AML-193 (cell line): Measurements from ENCODE around the gene DNAI7.

Experiments used
- DNase-seq, 2 experiments: peaks; one replicate each; lab custom pipeline; 2025; lab: John Stamatoyannopoulos, UW

DNAI7 gene, protein sequence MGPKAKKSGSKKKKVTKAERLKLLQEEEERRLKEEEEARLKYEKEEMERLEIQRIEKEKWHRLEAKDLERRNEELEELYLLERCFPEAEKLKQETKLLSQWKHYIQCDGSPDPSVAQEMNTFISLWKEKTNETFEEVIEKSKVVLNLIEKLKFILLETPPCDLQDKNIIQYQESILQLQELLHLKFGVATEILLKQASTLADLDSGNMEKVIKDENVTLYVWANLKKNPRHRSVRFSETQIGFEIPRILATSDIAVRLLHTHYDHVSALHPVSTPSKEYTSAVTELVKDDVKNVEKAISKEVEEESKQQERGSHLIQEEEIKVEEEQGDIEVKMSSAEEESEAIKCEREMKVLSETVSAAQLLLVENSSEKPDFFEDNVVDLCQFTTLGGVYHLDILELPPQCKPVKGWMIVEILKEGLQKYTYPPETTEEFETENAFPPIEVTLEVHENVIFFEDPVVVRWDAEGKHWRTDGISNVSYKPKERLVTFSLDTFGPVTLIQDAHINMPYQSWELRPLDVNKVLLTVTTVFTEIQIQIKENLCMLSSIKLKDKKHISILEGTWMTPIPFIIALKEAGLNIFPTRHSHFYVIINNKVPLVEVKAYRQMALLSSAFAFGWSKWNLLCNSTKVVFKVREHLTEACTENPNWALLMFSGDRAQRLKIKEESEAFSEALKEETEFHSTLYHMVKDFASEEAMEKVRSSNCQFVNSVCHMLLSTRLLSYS

DNA sequence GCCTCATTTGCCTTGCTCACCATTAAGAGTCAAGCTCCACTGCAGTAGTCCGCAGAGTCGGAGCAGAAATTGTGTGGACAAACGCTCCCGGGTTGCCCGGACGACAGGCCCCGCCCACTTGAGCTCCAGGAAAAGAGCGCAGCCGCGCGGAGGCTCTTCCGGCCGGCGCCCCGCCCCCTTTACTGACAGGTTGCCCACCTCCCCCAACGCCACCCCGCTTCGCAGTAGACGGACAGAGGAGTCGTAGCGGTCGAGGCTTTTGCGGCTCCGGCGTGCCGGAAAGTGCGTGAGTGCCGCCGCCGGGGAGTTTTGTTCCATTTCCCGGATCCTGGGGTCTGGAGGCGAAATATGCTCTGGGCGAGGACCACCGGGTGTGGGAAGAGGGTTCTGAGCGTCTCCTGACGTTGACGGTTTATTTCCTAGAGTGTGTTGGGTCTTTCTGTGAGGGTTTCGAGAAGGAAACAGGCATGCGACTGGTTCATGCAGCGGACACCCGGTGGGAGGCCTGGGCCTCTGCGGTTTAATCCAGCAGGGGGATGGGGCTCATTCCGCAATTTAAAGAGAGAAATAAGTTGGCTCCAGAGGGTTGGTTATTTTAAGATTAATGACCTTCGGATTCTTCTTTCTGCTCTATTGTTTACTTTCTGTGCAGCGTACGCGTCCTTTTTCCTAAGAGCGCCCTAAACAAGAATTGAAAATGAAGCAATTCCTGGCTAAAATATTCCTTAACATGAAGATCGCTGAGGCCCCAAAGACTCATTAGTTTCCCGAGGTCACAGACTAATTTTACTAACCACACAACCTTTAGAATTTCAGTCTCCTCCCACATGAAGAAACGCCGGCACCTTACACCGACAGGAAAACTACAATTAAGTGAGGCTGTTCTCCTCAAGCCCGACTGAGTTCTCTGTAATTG, at the start of gene DNAI7, which contains the start of gene ETFRF1:
Gene DNAI7, minus strand, starts transcription at position 105 of the 916 bp plus-strand sequence. Its CDS starts 82 bp downstream, at position 23.
Gene ETFRF1, plus strand, starts transcription at position 182 of the 916 bp plus-strand sequence. CDS start 8,720 bp downstream, outside the sequence.
- DNase-seq, result peak; percentile 96 to 97

DNA sequence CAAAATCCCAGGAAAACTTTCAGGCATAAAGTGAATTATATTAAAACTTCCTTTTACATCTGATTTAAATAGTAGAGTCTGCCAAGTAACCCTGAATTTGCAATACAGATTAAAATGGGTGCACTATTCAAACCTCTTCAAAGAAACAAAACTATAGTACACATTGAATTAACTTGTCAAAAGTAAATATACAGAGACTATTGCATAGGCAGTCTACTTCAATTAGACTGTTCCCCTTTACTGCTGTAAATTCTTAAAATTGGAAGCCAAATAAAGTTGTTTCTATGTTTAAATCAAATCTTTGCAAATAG, 48.7 kb upstream of the DNAI7 start:
- DNase-seq, result no peak

DNA sequence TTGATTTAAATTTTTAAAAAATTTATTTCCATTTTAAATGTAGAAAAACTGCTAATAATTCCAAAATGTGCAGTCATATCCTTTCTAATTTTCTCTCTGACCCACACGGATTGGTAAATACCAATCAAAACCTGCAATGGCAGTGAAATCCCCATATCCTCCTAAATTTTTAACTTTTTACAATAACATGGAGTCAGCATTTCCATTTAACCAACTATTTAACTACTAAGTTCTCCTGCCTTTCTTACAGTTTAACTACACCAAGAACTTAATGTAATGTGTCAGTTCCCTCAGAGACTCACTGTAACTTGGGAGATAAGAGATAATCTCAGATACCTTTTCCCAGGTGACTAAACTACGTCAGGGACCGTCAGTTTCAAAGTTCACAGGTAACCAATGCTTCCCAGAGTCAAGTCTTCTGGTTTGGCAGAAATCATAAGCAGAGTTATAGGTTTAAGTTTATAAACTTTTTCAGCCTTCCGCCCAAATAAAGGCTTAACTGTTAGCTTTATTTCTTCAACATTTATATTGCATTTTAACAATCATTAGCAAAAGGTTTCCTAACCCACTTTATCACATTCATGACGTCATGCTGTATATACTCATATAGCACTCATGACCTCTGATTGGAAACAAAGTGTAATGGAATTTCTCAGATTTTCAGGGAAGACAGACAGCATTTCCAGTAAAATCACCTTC, 48.2 kb upstream of the DNAI7 start:
- DNase-seq, result no peak

DNA sequence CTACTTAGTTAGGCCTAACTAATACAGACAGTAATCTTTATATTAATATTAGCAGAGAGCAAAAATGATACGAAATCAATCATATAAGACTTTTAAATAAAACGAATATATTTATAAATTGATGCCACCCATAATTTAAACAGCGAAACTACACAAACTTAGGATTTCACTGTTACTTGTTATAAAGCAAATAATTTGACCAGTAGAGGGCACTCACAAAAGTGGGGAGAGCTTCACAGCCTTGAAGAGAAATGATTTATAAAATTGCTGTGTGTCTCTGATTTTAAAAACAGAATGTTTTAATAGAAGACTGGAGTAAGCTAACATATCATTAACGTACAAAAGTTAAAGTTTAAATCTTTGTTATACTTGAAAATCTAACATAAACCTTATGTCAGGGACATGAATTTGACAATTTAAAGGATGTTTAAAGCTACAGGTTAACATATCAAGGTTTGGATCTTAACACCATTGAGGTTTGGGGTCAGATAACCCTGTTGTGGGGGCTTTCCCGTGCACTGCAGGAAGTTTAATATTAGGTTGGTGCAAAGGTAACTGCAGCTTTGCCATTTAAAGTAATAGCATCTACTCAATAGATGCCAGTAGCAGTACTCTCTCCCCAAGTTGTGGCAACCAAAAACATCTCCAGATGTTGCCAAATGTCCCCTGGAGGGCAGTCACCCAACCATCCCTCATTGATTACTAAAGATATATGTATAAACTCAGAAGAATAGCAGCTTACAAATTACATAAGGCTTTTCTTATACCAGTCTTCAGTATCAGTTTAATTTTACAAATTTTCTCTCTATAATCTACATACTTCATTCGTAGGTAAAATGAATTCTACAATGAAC, 46.4 kb upstream of the DNAI7 start:
- DNase-seq, result peak; percentile 30 to 45

DNA sequence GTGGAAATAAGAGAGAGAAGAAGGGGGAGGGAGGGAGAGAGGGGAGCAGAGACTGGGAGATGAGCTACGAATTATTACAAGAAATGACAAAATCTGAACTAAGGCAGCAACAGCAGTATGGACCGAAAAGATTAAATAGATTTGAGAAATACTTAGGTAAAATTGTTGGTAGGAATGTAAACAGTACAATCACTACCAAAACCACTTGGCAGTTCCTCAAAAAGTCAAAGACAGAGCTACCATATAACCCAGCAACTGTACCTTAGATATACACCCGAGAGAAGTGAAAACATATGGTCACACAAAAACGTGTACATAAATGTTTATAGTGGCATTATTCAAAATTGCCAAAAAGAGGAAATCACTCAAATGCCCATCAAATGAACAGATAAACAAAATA, 41.7 kb upstream of the DNAI7 start:
- DNase-seq, result no peak

DNA sequence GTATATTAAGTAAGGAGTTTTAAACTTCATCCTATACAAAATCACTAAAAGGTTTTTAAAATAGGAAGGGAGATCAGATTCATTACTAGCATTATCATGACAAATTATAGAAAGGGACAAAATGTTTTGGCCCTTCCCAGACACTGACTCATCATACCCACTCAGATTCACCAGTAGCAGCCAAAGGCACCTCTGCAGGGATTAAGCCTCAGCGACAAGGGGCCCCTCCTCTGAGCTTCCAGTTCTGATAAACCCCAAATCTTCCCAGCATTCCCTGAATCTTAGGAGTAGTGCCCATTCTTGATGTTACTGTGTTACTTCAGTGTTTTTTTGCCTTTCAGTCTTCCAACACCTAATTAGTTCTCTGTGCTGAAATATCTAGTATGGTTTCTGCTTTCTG, 41.2 kb upstream of the DNAI7 start:
- no peak for DNase-seq

DNA sequence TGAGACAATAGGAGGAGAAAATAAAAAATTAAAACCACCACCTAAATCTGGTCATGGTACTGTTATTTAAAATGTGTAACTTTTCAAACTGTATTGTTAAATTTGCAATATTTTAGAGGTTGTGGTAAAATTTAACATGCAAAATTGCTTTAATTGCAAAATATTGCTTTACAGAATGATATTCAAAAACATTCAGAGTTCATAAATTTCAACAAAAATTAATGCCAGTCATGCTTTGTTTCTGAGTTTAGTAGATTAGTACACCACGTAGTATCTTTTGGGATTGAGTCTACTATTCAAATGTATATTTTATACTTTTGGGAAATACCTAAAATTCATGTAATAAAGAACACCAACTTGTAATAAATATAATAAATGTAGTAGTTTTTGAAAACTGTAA, 18.4 kb upstream of the DNAI7 start:
- no peak for DNase-seq

DNA sequence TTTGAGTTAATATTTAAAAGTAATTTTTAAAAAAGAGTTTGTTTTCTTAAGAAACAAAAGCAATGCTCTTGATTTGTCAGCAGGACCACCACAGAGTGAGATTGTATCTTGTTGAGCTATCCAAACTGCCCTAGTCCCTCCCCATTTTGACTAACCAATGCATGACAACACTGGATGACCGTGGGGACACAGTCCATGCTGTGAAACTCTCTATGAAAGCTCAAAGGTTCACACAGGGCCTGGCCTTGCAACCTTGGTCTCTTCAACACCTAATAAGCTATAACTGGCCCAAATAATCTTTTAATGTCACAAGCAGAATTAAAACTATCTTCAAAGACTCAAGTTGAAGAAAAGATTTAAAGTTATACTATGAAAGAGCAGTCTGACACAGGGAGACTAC, 13.6 kb upstream of the DNAI7 start:
- DNase-seq, result no peak

DNA sequence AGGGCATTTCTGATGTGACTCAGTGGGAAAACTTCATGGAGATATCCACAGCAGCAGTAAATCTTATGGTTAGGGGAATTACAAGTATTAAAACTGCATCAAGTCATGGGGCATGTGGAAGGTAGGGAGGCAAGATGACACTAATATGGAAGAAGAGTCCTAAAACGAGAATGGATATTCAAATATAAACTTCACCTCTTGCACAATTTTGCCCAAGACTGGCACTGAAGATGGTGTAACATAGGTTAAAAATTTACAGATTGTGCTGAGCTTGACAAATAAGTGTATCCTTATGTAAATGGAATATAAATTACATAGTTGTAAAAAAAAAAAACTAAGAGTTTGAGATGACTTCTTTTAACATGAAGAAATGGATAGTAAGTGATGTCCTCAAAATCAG, 12.9 kb upstream of the DNAI7 start:
- DNase-seq, result no peak

DNA sequence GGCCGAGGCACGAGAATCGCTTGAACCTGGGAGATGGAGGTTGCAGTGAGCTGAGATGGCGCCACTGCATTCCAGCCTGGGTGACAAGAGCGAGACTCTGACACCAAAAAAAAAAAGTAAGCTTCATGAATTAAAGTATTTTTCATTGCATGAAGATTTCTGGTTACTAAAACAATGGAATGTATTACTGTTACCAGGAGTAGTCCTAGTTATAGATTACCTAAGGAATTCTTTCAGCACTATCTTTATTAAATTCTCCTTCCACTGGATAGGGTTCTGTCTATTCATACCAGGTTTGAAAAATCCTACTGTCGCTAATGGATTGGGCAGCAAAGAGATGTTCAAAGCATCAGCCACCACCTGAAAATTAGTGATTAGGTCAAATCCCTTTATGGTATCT, 12.5 kb upstream of the DNAI7 start:
- DNase-seq, result no peak

DNA sequence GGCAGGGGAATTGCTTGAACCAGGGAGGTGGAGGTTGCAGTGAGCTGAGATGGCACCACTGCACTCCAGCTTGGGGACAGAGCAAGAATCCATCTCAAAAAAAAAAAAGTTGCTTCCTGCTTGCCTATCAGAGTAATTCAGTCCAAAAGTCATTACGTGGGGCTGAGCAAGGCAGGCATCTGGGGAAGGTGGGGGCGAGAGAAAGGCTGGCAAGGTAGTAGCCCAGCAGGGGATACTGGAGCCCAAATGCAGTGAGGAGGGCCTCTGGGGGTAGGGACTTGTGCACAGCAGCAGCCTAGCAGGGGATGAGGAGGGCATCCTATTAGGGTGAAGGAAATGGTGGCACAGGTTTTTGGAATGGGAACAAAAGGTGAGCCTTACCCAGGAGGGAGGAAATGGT, 7.2 kb upstream of the DNAI7 start:
- no peak for DNase-seq

DNA sequence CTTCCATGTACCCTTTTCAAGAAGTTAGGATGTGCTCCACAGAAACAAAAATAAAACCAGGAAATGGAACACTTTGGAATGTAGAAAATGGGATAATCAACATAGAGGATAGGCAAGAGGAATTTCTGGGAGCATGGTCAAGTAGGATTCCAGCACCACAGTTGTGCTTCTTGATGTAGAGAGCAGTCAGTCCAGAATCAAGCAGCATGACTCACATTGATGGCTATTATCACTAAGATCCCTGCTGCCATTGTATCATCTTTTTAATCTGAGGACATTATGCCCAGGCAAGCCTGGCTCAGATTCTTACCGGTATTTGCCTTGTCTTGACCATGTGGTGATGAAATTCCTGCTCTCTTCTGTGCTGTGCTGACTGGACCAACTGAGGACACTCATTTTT, 5.7 kb upstream of the DNAI7 start:
- DNase-seq, result no peak

DNA sequence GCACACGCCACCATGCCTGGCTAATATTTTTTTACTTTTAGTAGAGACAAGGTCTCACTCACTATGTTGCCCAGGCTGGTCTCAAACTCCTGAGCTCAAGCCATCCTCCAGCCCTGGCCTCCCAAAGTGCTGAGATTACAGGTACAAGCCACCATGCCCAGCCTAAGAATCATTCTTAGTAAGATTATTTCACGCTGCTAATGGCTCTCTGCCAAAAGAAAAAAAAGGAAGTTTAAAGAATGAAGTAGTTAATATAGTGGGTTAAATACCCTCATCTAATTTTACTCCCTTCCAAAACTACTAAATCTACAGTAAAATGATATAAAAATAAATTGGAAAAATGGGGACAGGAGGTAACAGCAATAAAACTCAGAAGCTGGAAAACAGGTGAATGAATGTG, 2.6 kb upstream of the DNAI7 start:
- peak in 1 of 2 experiments; percentile 2 for DNase-seq

DNA sequence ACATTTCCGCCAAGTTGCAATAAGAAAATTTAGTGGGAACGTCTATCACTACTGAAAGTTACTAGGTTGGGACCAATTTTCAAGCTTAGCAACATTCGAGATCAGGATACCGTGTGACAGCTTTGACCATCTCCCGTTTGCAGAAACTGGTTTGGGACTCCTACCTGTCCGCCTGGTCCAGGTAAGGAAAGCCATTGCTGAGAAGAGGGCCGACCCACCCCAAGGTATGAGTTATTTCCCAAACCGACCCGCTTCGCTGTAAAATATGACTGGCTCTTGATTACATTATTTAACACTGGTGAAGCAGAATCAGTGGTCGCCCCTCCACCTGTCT, 271 bp downstream of the DNAI7 start:
- DNase-seq, result no peak

DNA sequence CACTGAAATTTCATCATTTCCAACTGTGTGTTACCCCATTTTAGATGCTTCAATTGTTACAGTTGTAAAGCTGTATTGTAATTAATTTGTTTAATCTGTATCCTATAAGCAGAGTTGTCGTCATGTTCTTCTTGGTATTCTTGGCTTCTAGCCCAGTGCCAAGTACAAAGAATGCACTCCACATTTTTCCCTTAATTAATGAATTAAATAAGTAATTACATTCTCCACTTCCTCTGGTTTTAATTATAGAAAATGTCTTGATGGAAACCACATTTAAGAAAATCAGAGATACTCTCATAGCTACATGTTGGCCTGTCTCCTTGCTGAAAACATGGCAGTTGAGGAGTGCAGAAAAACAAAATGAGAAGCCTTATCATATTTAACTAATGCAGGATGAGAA, 746 bp downstream of the DNAI7 start:
- DNase-seq, result no peak

DNA sequence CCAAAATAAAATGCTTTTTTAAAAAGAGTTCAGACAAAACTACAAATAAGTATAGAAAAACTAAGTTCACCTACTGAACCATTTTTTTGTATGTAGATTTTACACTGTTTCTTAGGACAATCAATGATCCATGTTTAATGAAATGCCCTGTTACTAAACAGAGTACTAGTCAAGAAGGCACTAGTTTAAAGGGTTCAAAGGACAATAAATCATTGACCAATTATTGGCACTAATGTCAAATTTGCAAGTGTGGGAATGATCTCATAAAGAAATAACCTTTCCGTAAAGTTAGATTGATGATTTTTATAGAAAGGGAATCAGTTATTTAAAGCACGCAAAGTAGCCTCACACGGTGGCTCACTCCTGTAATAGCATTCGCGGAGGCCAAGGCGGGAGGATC, 4.2 kb downstream of the DNAI7 start:
- no peak for DNase-seq

DNA sequence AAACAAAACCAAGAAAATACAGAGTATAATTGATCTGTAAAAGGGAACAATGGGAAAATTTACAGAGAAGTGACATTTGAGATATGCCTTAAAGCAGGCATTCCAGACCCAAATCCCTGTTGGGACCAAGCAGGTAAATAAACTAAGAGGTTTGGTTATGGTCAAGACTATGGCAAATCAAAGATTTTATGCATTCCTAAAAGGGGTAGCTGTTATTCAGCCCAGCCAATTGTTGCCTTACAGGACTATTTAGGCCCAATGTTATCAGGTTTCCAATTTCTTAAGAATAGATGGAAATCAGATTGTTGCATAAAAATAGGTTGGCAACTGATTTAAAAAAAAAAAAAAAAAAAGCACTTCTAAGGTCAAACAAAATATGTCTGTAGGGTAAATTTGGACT, 5.3 kb downstream of the DNAI7 start:
- no peak for DNase-seq

DNA sequence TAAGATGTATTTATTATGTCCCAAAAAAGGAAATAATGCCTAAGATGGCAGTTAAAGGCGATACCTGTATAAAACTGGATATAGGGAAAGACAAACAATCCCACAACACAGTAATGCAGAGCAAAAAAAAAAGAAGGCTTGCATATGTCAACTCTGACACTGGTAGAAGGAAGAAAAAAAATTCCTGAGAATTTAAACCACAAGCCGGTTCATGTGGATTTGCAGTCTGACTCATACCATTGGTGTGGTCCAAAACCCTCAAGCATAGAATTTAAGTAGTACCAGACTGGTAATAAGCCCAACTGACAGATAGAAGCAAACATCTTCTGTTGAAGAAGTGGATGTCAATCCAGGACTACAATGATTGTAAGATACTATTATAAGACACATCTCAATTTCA, 7.2 kb downstream of the DNAI7 start:
- no peak for DNase-seq

DNA sequence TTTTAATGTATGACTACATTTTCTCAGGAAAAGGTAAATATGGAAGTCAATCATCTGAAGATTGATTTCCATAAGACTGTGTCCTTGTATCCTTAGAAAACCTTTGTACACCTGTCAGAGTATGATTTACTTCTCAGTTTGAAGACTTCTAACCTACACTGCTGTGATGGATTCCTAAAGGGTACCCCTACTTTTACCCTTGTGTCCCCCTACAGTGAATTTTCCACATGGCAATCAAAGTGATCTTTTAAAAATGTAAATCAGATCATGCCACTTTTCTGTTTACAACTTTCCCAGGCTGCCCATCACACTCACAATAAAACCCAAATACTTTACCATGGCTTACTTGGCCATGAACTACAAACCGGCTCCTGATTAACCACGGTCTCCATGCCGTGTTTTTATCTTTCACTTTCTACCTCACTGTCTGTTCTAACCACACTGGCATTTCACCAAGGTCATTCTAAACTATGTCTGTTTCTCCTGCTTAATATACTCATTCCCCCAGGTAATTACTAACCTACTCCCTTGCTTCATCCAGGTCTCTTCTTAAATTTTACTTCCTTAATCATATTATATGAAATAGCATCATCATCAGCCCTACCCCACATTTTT, 8.1 kb downstream of the DNAI7 start:
- DNase-seq, result no peak

DNA sequence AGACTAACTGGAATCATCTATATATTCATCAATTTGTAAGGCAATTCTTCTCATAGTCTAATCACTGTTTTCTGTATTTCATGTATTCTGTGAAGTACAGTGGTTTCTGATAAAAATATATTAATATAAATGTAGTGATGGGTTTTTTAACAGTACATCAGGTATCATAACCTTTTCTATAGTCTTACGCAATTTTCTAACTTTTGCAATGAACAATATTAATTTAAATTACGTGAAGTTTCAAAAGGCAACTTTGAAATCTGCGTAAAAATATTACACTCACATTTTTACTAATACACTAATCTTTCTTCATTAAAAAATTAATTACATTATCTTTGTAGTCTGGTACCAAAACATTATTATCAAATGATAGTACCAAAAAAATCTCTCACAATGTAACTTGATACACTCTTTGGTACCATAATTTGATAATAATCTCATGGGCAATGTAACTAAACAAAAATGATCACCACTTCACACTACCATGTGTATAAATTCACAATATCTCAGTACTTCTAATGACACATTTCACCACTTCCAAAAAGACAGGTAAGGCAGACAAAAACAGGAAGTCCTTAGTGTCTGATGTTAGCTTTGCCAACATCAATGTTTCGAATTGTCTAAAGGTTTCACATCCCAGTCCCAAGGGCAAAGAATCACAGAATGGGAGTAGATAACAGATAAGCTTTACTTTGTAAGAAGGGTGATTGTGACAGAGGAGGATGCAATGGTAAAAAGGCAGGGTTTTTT, 8.7 kb downstream of the DNAI7 start:
- DNase-seq, result no peak
